HCT116 (cell line): ENCODE measurements around the gene SMTNL2. TPM values are rescaled to one million over a fixed set of nuclear protein-coding genes. Genes with fewer than 3 reads are reported as not detected.

Experiments
- ATAC-seq: fragments of 200-7000 bp; cut with Tn5 transposase; 2 replicates; pipeline ENCODE4 v1.9.1; 2020; ENCODE audit warnings: mild to moderate bottlenecking, moderate library complexity
- BruUV-seq: library from RNA; stranded (reverse); fragments of 400-500 nt; replicated peaks from 2 replicates; lab custom pipeline; 2021; lab: Mats Ljungman, UMichigan
- CTCF ChIA-PET: fragments of 300-600 bp; sonication (Branson Sonifier 250); formaldehyde crosslinking; loops from one replicate; lab custom pipeline; 2021; ENCODE audit warnings: antibody characterized with exemption; lab: Charles Lee
- POLR2A ChIA-PET: fragments of 300-600, 350-600 bp; sonication (Branson Sonifier 250); formaldehyde crosslinking; loops from one replicate; lab custom pipeline; 2021; ENCODE audit warnings: antibody characterized with exemption; lab: Charles Lee
- RAD21 ChIA-PET, 2 experiments: fragments of 300-600 bp; sonication (Branson Sonifier 250); formaldehyde crosslinking; loops; one replicate each; lab custom pipeline; 2023; ENCODE audit warnings: low total read pairs in 2 of 2; ENCODE audit not compliant: uncharacterized antibody in 2 of 2, unreplicated experiment in 2 of 2, low non-redundant PET in 1 of 2; lab: Charles Lee
- DNase-seq: peaks from one replicate; pipeline ENCODE4 v3.0.0-alpha.2; 2010; ENCODE audit warnings: low read depth, low spot score
- H2AFZ ChIP-seq: fragments of 200-600 bp; shearing (Covaris generic), sonication (generic); 2 replicates; pipeline ENCODE4 v1.6.1; 2017; ENCODE audit warnings: low read depth, mixed run types, mixed read lengths, antibody characterized with exemption, low read length; ENCODE audit not compliant: poor library complexity, severe bottlenecking
- H3K27ac ChIP-seq: 2 replicates; pipeline ENCODE4 v1.5.1; 2012; ENCODE audit warnings: low read depth, low read length
- H3K27me3 ChIP-seq: fragments of 200-600 bp; sonication (generic); 2 replicates; pipeline ENCODE4 v1.6.1; 2016; ENCODE audit warnings: mixed run types, low read length, mixed read lengths; ENCODE audit not compliant: insufficient read depth
- H3K36me3 ChIP-seq, 2 experiments: fragments of 200-500 bp in 1 of 2; fragments of 200-600 bp in 1 of 2; sonication (Bioruptor generic) in 1 of 2; sonication (generic) in 1 of 2; 2 replicates each; pipeline versions ENCODE4 v1.5.1 to v1.6.1; 2014 to 2016; ENCODE audit warnings: low read length in 2 of 2, inconsistent platforms in 1 of 2, mixed read lengths in 1 of 2, mixed run types in 1 of 2; ENCODE audit not compliant: insufficient read depth in 2 of 2, control insufficient read depth in 1 of 2
- H3K4me1 ChIP-seq, 2 experiments: fragments of 200-600 bp in 1 of 2; sonication (generic) in 1 of 2; 2 replicates each; pipeline versions ENCODE4 v1.5.1 to v1.6.1; 2012 to 2017; ENCODE audit warnings: low read length in 2 of 2, inconsistent platforms in 1 of 2, mild to moderate bottlenecking in 1 of 2, mixed read lengths in 1 of 2, mixed run types in 1 of 2, moderate library complexity in 1 of 2; ENCODE audit not compliant: insufficient read depth in 2 of 2, control insufficient read depth in 1 of 2
- H3K4me2 ChIP-seq: fragments of 200-600 bp; sonication (generic); 2 replicates; pipeline ENCODE4 v1.6.1; 2017; ENCODE audit warnings: mixed run types, low read length, mixed read lengths
- H3K4me3 ChIP-seq, 2 experiments: fragments of 200-600 bp in 1 of 2; sonication (generic) in 1 of 2; replicated peaks in 1 of 2; 2 replicates each; pipeline ENCODE4 v1.5.1; 2011 to 2016; ENCODE audit warnings: low read length in 2 of 2, control low read depth in 1 of 2, low read depth in 1 of 2, mild to moderate bottlenecking in 1 of 2, mixed read lengths in 1 of 2, mixed run types in 1 of 2
- H3K79me2 ChIP-seq: fragments of 200-600 bp; sonication (generic); 2 replicates; pipeline ENCODE4 v1.6.1; 2017; ENCODE audit warnings: mild to moderate bottlenecking, mixed run types, low read length, moderate library complexity, mixed read lengths; ENCODE audit not compliant: insufficient read depth
- H3K9ac ChIP-seq: fragments of 200-600 bp; sonication (generic); 2 replicates; pipeline ENCODE4 v1.6.1; 2016; ENCODE audit warnings: low read length, mixed read lengths
- H3K9me2 ChIP-seq: fragments of 200-600 bp; sonication (generic), shearing (Covaris generic); 2 replicates; pipeline ENCODE4 v1.6.1; 2017; ENCODE audit warnings: mixed run types, mild to moderate bottlenecking, moderate library complexity; ENCODE audit not compliant: insufficient read depth
- H3K9me3 ChIP-seq, 2 experiments: fragments of 200-500 bp in 1 of 2; fragments of 200-600 bp in 1 of 2; sonication (Bioruptor generic) in 1 of 2; sonication (generic) in 1 of 2; 2 replicates each; pipeline ENCODE4 v1.6.1; 2014 to 2017; ENCODE audit warnings: low read length in 2 of 2, mixed read lengths in 2 of 2, inconsistent platforms in 1 of 2, low read depth in 1 of 2, mild to moderate bottlenecking in 1 of 2, mixed run types in 1 of 2, moderate library complexity in 1 of 2; ENCODE audit not compliant: control insufficient read depth in 1 of 2, insufficient read depth in 1 of 2
- H4K20me1 ChIP-seq: fragments of 200-600 bp; sonication (generic), shearing (Covaris generic); 2 replicates; pipeline ENCODE4 v1.6.1; 2017; ENCODE audit warnings: mixed run types, mild to moderate bottlenecking, moderate library complexity; ENCODE audit not compliant: insufficient read depth
- CBX3 ChIP-seq: IDR thresholded peaks from 2 replicates; pipeline ENCODE4 v1.6.1; 2012; ENCODE audit warnings: low read depth
- CEBPB ChIP-seq: IDR thresholded peaks from 2 replicates; pipeline ENCODE4 v1.6.1; 2012; ENCODE audit warnings: low read depth
- EGR1 ChIP-seq: IDR thresholded peaks from 2 replicates; pipeline ENCODE4 v1.6.1; 2012; ENCODE audit warnings: low read depth
- ELF1 ChIP-seq: IDR thresholded peaks from 2 replicates; pipeline ENCODE4 v1.6.1; 2012; ENCODE audit warnings: low read depth, borderline replicate concordance
- EZH2 ChIP-seq: fragments of 200-600 bp; sonication (generic); IDR thresholded peaks from 2 replicates; pipeline ENCODE4 v1.6.1; 2017; ENCODE audit warnings: antibody characterized with exemption, mixed run types
- EZH2phosphoT487 ChIP-seq: fragments of 200-600 bp; IDR thresholded peaks from 2 replicates; pipeline ENCODE4 v1.6.1; 2018; ENCODE audit warnings: antibody characterized with exemption, borderline replicate concordance
- MAX ChIP-seq: IDR thresholded peaks from 2 replicates; pipeline ENCODE4 v1.6.1; 2012
- POLR2A ChIP-seq: IDR thresholded peaks from 2 replicates; pipeline ENCODE4 v1.7.0; 2011; ENCODE audit warnings: borderline replicate concordance; ENCODE audit not compliant: insufficient read depth, insufficient read length; ENCODE audit errors: extremely low read depth
- SIN3A ChIP-seq: IDR thresholded peaks from 2 replicates; pipeline ENCODE4 v1.6.1; 2012; ENCODE audit warnings: low read depth
- SRF ChIP-seq: IDR thresholded peaks from 2 replicates; pipeline ENCODE4 v1.6.1; 2012; ENCODE audit warnings: low read depth
- ZFX ChIP-seq: fragments of 450-650 bp; IDR thresholded peaks from 2 replicates; pipeline ENCODE4 v1.6.1; 2017
- intact Hi-C: fragments of 100-400 bp; cut with micrococcal nuclease; formaldehyde crosslinking; loops from 2 replicates; pipeline ENCODE4 v1.10.0; 2022
- total RNA-seq: library from RNA; stranded (reverse); gene quantifications from one replicate; pipeline ENCODE4 v1.2.1, GENCODE V29; 2021; ENCODE audit not compliant: unreplicated experiment
- TF ChIP-seq, protein P1 (sequence below), 3 experiments: fragments of 200-600 bp in 1 of 3; sonication (generic) in 1 of 3; IDR thresholded peaks in 2 of 3; conservative IDR thresholded peaks in 1 of 3; 2 replicates each; pipeline ENCODE4 v1.5.1; 2012 to 2017; ENCODE audit warnings: low read depth in 2 of 3, low read length in 2 of 3, antibody characterized with exemption in 1 of 3, borderline replicate concordance in 1 of 3, control low read depth in 1 of 3, mild to moderate bottlenecking in 1 of 3, mixed read lengths in 1 of 3, mixed run types in 1 of 3, moderate library complexity in 1 of 3; ENCODE audit not compliant: insufficient read depth in 1 of 3
- TF ChIP-seq, protein P2 (sequence below): IDR thresholded peaks from 2 replicates; pipeline ENCODE4 v1.6.1; 2012; ENCODE audit warnings: low read depth

SMTNL2 gene
- total RNA-seq, 1 experiment from 2014 or later = 2.3 TPM

DNA sequence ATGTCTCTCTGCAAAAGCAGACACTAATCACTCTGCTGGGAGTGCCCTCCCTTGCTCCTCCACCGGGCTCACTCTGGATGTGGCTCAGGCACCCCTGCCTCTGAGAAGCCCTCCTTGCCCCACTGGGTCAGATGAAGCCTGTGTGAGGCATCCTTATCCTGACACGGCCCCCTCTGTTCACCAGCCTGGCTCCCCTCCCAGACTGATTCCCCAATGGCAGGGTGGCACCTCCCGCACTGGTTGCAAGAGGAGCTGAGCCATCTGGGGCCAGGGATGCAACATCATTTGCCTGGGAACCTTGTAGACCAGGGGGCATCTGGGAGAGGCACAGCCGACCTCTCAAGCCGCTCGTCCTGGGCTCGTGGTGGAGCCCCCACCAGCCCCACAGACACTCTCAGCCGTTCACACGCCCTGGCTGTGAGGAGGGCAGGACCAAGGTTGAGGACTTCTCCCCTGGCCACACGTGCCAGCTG, 6.7 kb downstream of the SMTNL2 start (continued):
- TF ChIP-seq, protein P1, sequence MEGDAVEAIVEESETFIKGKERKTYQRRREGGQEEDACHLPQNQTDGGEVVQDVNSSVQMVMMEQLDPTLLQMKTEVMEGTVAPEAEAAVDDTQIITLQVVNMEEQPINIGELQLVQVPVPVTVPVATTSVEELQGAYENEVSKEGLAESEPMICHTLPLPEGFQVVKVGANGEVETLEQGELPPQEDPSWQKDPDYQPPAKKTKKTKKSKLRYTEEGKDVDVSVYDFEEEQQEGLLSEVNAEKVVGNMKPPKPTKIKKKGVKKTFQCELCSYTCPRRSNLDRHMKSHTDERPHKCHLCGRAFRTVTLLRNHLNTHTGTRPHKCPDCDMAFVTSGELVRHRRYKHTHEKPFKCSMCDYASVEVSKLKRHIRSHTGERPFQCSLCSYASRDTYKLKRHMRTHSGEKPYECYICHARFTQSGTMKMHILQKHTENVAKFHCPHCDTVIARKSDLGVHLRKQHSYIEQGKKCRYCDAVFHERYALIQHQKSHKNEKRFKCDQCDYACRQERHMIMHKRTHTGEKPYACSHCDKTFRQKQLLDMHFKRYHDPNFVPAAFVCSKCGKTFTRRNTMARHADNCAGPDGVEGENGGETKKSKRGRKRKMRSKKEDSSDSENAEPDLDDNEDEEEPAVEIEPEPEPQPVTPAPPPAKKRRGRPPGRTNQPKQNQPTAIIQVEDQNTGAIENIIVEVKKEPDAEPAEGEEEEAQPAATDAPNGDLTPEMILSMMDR (IDR thresholded peaks at IDR 0.05 in 2 of 3, conservative IDR thresholded peaks at IDR 0.05 in 1 of 3; ENCODE audit: borderline replicate concordance in 1 of 3, insufficient read depth in 1 of 3, low read depth in 2 of 3, low read length in 2 of 3) = no peak
- TF ChIP-seq POLR2A = no peak
- TF ChIP-seq EZH2phosphoT487 = no peak
- TF ChIP-seq ZFX = no peak
- TF ChIP-seq EZH2 = no peak
- TF ChIP-seq, all 23 proteins: peak for 0

DNA sequence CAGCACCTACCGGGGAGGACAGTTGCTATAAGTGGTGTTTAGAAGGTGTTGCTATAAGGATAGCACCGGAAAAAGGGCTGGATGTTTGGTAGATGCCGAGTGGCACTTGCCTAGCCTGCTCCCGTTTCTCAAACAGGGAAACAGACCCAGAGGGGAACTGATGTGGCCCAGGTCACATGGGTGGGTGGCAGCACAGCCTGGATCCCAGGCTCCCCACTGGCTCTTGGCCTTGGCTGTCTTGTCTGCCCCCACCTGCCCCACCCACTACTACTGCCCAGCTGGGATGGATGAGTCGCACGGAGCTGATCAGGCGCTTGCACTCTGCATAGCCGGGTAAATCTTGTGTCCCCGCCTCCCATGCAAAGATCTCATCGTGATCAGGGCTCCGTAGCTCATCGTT, 7.2 kb downstream of the SMTNL2 start:
- Histone ChIP-seq H2AFZ (no peak overlapping the region), H3K9me3 (no peaks in the 10 kb centered on the region), H3K4me2 (peak overlapping the region; percentile 17; the same call in 1 of the 2 replicates), H3K36me3 (no peaks in the 10 kb centered on the region), H3K79me2 (no peaks in the 10 kb centered on the region), H3K4me3 (no peak overlapping the region), H3K4me1 (peaks cover 3 to 9% of the 10 kb centered on the region in 2 experiments), H3K9me2 (no peaks in the 10 kb centered on the region), H4K20me1 (no peaks in the 10 kb centered on the region), H3K27me3 (peaks cover 3% of the 10 kb centered on the region; the same call in 1 of the 2 replicates), H3K27ac (no peak overlapping the region), H3K9ac (no peak overlapping the region)
- CTCF ChIA-PET = interaction anchor here (0.7 kb wide), 2 partner anchors 19 to 25 kb away, joined by 4 read pairs; no protein-coding TSS in a partner anchor
- BruUV-seq = no TSS peak
- RAD21 ChIA-PET = no interaction called here
- TF ChIP-seq ELF1 (no peak), CBX3 (no peak), SRF (no peak), EGR1 (no peak), CEBPB (no peak), MAX (no peak), SIN3A (no peak), POLR2A (no peak)
- TF ChIP-seq, protein P2, sequence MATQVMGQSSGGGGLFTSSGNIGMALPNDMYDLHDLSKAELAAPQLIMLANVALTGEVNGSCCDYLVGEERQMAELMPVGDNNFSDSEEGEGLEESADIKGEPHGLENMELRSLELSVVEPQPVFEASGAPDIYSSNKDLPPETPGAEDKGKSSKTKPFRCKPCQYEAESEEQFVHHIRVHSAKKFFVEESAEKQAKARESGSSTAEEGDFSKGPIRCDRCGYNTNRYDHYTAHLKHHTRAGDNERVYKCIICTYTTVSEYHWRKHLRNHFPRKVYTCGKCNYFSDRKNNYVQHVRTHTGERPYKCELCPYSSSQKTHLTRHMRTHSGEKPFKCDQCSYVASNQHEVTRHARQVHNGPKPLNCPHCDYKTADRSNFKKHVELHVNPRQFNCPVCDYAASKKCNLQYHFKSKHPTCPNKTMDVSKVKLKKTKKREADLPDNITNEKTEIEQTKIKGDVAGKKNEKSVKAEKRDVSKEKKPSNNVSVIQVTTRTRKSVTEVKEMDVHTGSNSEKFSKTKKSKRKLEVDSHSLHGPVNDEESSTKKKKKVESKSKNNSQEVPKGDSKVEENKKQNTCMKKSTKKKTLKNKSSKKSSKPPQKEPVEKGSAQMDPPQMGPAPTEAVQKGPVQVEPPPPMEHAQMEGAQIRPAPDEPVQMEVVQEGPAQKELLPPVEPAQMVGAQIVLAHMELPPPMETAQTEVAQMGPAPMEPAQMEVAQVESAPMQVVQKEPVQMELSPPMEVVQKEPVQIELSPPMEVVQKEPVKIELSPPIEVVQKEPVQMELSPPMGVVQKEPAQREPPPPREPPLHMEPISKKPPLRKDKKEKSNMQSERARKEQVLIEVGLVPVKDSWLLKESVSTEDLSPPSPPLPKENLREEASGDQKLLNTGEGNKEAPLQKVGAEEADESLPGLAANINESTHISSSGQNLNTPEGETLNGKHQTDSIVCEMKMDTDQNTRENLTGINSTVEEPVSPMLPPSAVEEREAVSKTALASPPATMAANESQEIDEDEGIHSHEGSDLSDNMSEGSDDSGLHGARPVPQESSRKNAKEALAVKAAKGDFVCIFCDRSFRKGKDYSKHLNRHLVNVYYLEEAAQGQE = no peak
- POLR2A ChIA-PET = no interaction called here
- intact Hi-C loops = no loop called here
- DNase-seq = no peak
- peak; percentile 71 for ATAC-seq
